ENCODE data around the gene TGFBR3L.

- TF ChIP-seq CTCF (IDR thresholded peaks at IDR 0.05; ENCODE audit: insufficient read depth, low read depth, low read length) (no peak), EZH2 (IDR thresholded peaks at IDR 0.05; ENCODE audit: insufficient read depth, low read length) (no peak)
Observed at GRCh38 chr19:7900401-7900870, 14.2 kb upstream of the TGFBR3L start.

Data from astrocyte (in vitro differentiated cells and primary cell).